Osteocyte (in vitro differentiated cells): ENCODE data around the gene PTTG1. TPM values are rescaled to one million over a fixed set of nuclear protein-coding genes. Genes with fewer than 3 reads are reported as not detected.

Source experiments
- DNase-seq: peaks from one replicate; pipeline ENCODE4 v3.0.0; 2021; ENCODE audit warnings: mixed read lengths; ENCODE audit not compliant: unreplicated experiment; ENCODE audit errors: extremely low spot score
- H3K27ac Mint-ChIP-seq: one replicate; pipeline ENCODE4 v1.8.0; 2021; ENCODE audit warnings: mild to moderate bottlenecking, mixed read lengths; ENCODE audit not compliant: unreplicated experiment
- H3K27me3 Mint-ChIP-seq: one replicate; pipeline ENCODE4 v1.8.0; 2021; ENCODE audit warnings: mixed read lengths; ENCODE audit not compliant: unreplicated experiment
- H3K36me3 Mint-ChIP-seq: one replicate; pipeline ENCODE4 v1.8.0; 2021; ENCODE audit warnings: mixed read lengths; ENCODE audit not compliant: unreplicated experiment
- H3K4me1 Mint-ChIP-seq: one replicate; pipeline ENCODE4 v1.8.0; 2021; ENCODE audit warnings: mixed read lengths; ENCODE audit not compliant: unreplicated experiment
- H3K4me3 Mint-ChIP-seq: one replicate; pipeline ENCODE4 v1.8.0; 2021; ENCODE audit warnings: mild to moderate bottlenecking, moderate library complexity, mixed read lengths; ENCODE audit not compliant: unreplicated experiment
- H3K9me3 Mint-ChIP-seq: one replicate; pipeline ENCODE4 v1.8.0; 2021; ENCODE audit warnings: mixed read lengths; ENCODE audit not compliant: unreplicated experiment
- CTCF ChIP-seq: fragments of 200-600 bp; sonication (generic); IDR thresholded peaks from 2 replicates; pipeline ENCODE4 v1.5.0; 2021; ENCODE audit warnings: antibody characterized with exemption, mild to moderate bottlenecking, moderate library complexity
- long read RNA-seq: library from polyadenylated mRNA; unstranded; transcript quantifications from one replicate; pipeline ENCODE4 v2.0.0, GENCODE V29; 2021
- total RNA-seq: library from RNA; stranded (reverse); gene quantifications from 2 replicates; pipeline ENCODE4 v1.2.1, GENCODE V29; 2021

PTTG1 gene
- total RNA-seq = 20.7 and 21.3 TPM in 2 replicates
- long read RNA-seq, transcript PTTG1-201 (6 exons, 753 nt) = major isoform, 8 of 8 reads
- long read RNA-seq, partial matches to known transcripts = 0 of 8 reads
- long read RNA-seq, other reads (novel, unspliced or antisense) = 0 of 8 reads

- peak within 1 kb of the TSS; percentile 91 for H3K27ac Mint-ChIP-seq
- H3K36me3 Mint-ChIP-seq = no peaks in the 10 kb centered on the region
- H3K9me3 Mint-ChIP-seq = no peaks in the 10 kb centered on the region
- H3K4me3 Mint-ChIP-seq = peak within 1 kb of the TSS; percentile 92
- H3K4me1 Mint-ChIP-seq = peaks cover 66% of the 10 kb centered on the region
- no peak for TF ChIP-seq CTCF
- DNase-seq = peak; percentile 97
- no peaks in the 10 kb centered on the region for H3K27me3 Mint-ChIP-seq
Measured at GRCh38 chr5:160421625-160422258, at the start of gene PTTG1. PTTG1 (plus strand) TSS chr5:160421855; CDS start chr5:160422313, 458 bp downstream.

GRCh38 chr5:160375166-160375565, 46.5 kb upstream of the PTTG1 start:
- H3K4me1 Mint-ChIP-seq = peaks cover 2% of the 10 kb centered on the region
- DNase-seq = no peak
- no peak overlapping the region for H3K27ac Mint-ChIP-seq
- peaks cover 54% of the 10 kb centered on the region for H3K27me3 Mint-ChIP-seq
- peaks cover 2% of the 10 kb centered on the region for H3K36me3 Mint-ChIP-seq
- no peak for TF ChIP-seq CTCF
- H3K9me3 Mint-ChIP-seq = no peaks in the 10 kb centered on the region
- no peak overlapping the region for H3K4me3 Mint-ChIP-seq

GRCh38 chr5:160375701-160376100, 46.0 kb upstream of the PTTG1 start:
- Mint-ChIP-seq H3K27me3 (peaks cover 51% of the 10 kb centered on the region), H3K27ac (no peak overlapping the region), H3K9me3 (no peaks in the 10 kb centered on the region), H3K36me3 (peaks cover 2% of the 10 kb centered on the region), H3K4me3 (no peak overlapping the region), H3K4me1 (no peaks in the 10 kb centered on the region)
- TF ChIP-seq CTCF = no peak
- DNase-seq = no peak

- no peak for TF ChIP-seq CTCF
- Mint-ChIP-seq H3K9me3 (no peaks in the 10 kb centered on the region), H3K27ac (no peak overlapping the region), H3K4me3 (no peak overlapping the region), H3K4me1 (no peaks in the 10 kb centered on the region), H3K27me3 (peaks cover 44% of the 10 kb centered on the region), H3K36me3 (peaks cover 2% of the 10 kb centered on the region)
- no peak for DNase-seq
Measured at GRCh38 chr5:160376416-160376815, 45.2 kb upstream of the PTTG1 start.

- Mint-ChIP-seq H3K36me3 (peaks cover 2% of the 10 kb centered on the region), H3K27me3 (peaks cover 38% of the 10 kb centered on the region), H3K4me3 (no peak overlapping the region), H3K9me3 (no peaks in the 10 kb centered on the region), H3K4me1 (no peaks in the 10 kb centered on the region), H3K27ac (no peak overlapping the region)
- no peak for TF ChIP-seq CTCF
- DNase-seq = no peak
Measured at GRCh38 chr5:160377651-160378050, 44.0 kb upstream of the PTTG1 start.
